Thoracic aorta (tissue), 2 donors: Measurements from ENCODE around the gene MAPK13. TPM values are rescaled to one million over a fixed set of nuclear protein-coding genes. Genes with fewer than 3 reads are reported as not detected.
"Not testable (repeated sequence)": the region's sequence is repeated elsewhere in the genome, so short reads cannot be mapped to it uniquely, and the experiment has no call there.

Source experiments
- ATAC-seq: fragments of 150-250 bp; one replicate; pipeline ENCODE4 v1.8.0; 2017; ENCODE audit warnings: low read depth; ENCODE audit not compliant: insufficient number of reproducible peaks, low FRiP score
- DNase-seq: peaks from one replicate; pipeline ENCODE4 v3.0.0-alpha.2; 2020; ENCODE audit warnings: low spot score
- H3K27ac ChIP-seq, 2 donors: fragments of 200-600 bp; sonication (generic); 1 replicate in 1 of 2; 2 replicates in 1 of 2; pipeline ENCODE4 v1.5.1; 2016; ENCODE audit warnings: mild to moderate bottlenecking in 2 of 2, moderate library complexity in 2 of 2
- H3K27me3 ChIP-seq: fragments of 200-600 bp; sonication (generic); replicated peaks from 2 replicates; pipeline ENCODE4 v1.6.0; 2016; ENCODE audit warnings: mild to moderate bottlenecking; ENCODE audit not compliant: insufficient read depth
- H3K36me3 ChIP-seq: fragments of 200-600 bp; sonication (generic); one replicate; pipeline ENCODE4 v1.5.1; 2016
- H3K4me1 ChIP-seq, 2 donors: fragments of 200-600 bp; sonication (generic); 1 replicate in 1 of 2; 2 replicates in 1 of 2; pipeline versions ENCODE4 v1.5.1 to v1.6.0; 2016; ENCODE audit warnings: low read depth in 2 of 2, mild to moderate bottlenecking in 1 of 2; ENCODE audit not compliant: control insufficient read depth in 1 of 2
- H3K4me3 ChIP-seq: fragments of 200-600 bp; sonication (generic); 2 replicates; pipeline ENCODE4 v1.5.1; 2016; ENCODE audit warnings: mild to moderate bottlenecking
- H3K9me3 ChIP-seq: fragments of 200-600 bp; sonication (generic); 2 replicates; pipeline ENCODE4 v1.5.1; 2016
- total RNA-seq, 2 donors: library from RNA; depleted of rRNA; stranded (reverse); fragments of >200 nt; gene quantifications; one replicate each; pipeline versions ENCODE4 v1.1.0 to v1.2.3, GENCODE V29; 2016
- TF ChIP-seq, protein P1 (sequence below): fragments of 200-600 bp; sonication (generic); IDR thresholded peaks from one replicate; pipeline ENCODE4 v1.5.1; 2019; ENCODE audit warnings: antibody characterized with exemption

Gene MAPK13
- total RNA-seq = 1 to 10 TPM; 5.5 to 7.6 TPM

DNA sequence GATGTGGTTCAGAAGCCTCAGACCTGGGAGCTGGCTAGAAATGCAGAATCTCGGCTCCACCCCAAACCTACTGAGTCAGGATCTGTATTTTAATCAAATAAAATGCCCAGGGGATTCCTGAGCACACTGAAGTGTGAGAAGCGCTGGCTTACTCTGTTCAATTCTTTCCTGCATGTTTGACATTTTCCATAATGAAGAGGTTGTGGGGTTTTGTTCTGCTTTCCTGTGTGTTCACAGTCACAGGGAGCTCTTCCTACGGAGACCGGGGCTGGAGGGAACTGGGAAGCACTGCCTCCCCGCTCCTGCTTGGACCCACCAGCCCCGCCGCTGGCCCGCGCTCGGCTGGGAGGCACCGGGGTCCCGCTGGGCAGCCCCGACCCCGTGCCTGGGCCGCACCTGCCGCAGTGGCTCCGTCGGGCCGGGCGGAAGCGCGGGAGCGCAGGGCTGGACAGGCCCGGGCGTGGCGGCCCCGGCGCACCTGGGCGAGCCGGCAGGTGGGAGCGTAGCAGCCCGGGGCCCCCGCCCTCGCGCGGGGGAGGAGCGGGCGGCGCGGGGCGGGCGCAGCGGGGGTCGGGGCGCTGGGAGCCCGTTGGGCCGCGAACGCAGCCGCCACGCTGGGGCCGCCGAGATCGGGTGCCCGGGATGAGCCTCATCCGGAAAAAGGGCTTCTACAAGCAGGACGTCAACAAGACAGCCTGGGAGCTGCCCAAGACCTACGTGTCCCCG, at the start of gene MAPK13:
TSS of gene MAPK13 (plus strand) at position 573 of the 726 bp plus-strand sequence. CDS start at position 643, 70 bp downstream.
- DNase-seq (no peak), ATAC-seq (no peak)
- Histone ChIP-seq H3K9me3 (no peaks in the 10 kb centered on the region), H3K36me3 (no peaks in the 10 kb centered on the region), H3K27ac (no peak within 1 kb of the TSS), H3K4me3 (peak within 1 kb of the TSS; percentile 67), H3K27me3 (no peaks in the 10 kb centered on the region), H3K4me1 (peaks cover 4 to 22% of the 10 kb centered on the region in 2 donors)
- TF ChIP-seq, protein P1, sequence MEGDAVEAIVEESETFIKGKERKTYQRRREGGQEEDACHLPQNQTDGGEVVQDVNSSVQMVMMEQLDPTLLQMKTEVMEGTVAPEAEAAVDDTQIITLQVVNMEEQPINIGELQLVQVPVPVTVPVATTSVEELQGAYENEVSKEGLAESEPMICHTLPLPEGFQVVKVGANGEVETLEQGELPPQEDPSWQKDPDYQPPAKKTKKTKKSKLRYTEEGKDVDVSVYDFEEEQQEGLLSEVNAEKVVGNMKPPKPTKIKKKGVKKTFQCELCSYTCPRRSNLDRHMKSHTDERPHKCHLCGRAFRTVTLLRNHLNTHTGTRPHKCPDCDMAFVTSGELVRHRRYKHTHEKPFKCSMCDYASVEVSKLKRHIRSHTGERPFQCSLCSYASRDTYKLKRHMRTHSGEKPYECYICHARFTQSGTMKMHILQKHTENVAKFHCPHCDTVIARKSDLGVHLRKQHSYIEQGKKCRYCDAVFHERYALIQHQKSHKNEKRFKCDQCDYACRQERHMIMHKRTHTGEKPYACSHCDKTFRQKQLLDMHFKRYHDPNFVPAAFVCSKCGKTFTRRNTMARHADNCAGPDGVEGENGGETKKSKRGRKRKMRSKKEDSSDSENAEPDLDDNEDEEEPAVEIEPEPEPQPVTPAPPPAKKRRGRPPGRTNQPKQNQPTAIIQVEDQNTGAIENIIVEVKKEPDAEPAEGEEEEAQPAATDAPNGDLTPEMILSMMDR = no peak

DNA sequence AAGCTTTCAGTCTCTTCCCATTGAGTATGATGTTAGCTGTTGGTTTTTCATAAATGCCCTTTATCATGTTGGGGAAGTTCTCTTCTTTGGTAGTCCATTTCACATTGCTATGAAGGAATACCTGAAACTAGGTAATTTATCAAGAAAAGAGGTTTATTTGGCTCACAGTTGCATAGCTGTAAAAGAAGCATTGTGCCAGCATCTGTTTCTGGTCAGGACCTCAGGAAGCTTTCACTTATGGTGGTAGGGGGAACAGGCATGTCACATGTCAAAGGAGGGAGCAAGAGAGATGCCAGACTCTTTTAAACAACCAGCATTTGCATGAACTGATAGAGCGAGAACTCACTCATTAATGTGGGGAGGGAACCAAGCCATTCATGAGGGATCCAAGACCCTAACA, 48.0 kb upstream of the MAPK13 start:
- H3K27ac ChIP-seq = no peak overlapping the region
- H3K36me3 ChIP-seq = peaks cover 40% of the 10 kb centered on the region
- H3K4me3 ChIP-seq = no peak overlapping the region
- no peak for DNase-seq
- TF ChIP-seq, protein P1 = no peak
- no peaks in the 10 kb centered on the region for H3K4me1 ChIP-seq
- no peaks in the 10 kb centered on the region for H3K9me3 ChIP-seq
- no peak for ATAC-seq
- H3K27me3 ChIP-seq = no peaks in the 10 kb centered on the region

DNA sequence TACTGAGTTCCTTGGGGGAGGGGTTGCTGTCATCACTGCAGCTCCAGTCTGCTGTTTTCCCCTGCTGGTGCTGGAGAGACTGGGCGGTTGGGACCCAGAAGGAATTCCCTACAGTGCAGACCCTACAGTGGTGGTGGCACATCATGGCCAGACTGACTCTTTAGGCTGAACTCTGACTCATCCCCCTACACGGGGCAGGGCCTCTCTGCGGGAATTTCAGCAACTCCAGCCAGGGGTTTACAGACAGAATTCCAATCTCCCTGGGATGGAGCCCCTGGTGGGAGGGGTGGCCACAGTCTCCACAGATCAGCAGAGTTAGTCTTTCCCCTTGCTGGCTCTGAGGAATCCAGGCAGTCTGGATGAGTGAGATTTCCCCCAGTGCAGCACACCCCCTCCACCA, 46.9 kb upstream of the MAPK13 start:
- ATAC-seq = no peak
- Histone ChIP-seq H3K27me3 (no peaks in the 10 kb centered on the region), H3K27ac (no peak overlapping the region), H3K4me1 (no peaks in the 10 kb centered on the region), H3K36me3 (peaks cover 38% of the 10 kb centered on the region), H3K9me3 (no peaks in the 10 kb centered on the region), H3K4me3 (no peak overlapping the region)
- TF ChIP-seq, protein P1 = no peak
- no peak for DNase-seq

DNA sequence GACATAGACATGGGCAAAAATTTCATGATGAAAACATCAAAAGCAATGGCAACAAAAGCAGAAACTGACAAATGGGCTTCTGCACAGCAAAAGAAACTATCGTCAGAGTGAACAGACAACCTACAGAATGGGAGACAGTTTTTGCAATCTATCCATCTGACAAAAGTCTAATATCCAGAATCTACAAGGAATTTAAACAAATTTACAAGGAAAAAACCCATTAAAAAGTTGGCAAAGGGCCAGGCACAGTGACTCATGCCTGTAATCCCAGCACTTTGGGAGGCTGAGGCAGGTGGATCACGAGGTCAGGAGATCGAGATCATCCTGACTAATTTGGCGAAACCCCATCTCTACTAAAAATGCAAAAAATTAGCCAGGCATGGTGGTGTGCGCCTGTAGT, 42.1 kb upstream of the MAPK13 start:
- not testable (repeated sequence) for H3K27me3 ChIP-seq, ATAC-seq, H3K9me3 ChIP-seq, H3K27ac ChIP-seq, DNase-seq, H3K4me1 ChIP-seq, H3K4me3 ChIP-seq
- H3K36me3 ChIP-seq = peaks cover 12% of the 10 kb centered on the region

DNA sequence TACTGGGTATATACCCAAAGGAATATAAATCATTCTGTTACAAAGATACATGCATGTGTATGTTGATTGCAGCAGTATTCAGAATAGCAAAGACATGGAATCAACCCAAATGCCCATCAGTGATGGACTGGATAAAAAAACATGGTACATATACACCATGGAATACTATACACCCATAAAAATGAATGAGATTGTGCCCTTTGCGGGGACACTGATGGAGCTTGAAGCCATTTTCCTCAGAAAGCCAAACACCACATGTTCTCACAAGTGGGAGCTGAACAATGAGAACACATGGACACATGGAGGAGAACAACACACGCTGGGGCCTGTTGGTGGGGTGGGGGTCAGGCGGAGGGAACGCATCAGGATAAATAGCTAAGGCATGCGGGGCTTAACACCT, 41.3 kb upstream of the MAPK13 start:
- Histone ChIP-seq H3K9me3 (no peaks in the 10 kb centered on the region), H3K4me1 (no peaks in the 10 kb centered on the region), H3K36me3 (peaks cover 4% of the 10 kb centered on the region), H3K27ac (no peak overlapping the region), H3K27me3 (no peaks in the 10 kb centered on the region), H3K4me3 (no peak overlapping the region)
- TF ChIP-seq, protein P1 = no peak
- no peak for DNase-seq
- ATAC-seq = no peak

DNA sequence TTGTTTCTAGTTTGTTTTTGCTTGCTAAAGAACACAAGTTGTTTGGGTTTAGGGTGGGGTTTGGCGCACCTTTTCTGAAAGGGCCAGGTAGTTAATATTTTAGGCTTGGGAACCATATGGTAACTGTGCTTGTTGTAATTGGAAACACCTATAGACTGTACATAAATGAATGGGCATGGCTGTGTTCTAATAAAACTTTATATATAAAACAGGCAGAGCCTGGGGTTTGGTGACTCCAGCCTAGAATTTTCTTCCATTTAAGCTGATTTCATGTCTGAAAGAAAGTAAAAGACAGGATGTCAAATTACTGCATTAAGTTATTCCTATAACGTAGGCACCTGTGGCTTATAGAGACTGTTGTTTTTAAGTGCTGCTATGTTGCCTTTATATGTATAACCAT, 36.1 kb upstream of the MAPK13 start:
- H3K27me3 ChIP-seq = no peaks in the 10 kb centered on the region
- no peak for DNase-seq

More for the DNA sequence above, 36.1 kb upstream of the MAPK13 start:
- Histone ChIP-seq H3K27ac (no peak overlapping the region), H3K9me3 (no peaks in the 10 kb centered on the region), H3K4me1 (peaks cover 0 to 7% of the 10 kb centered on the region in 2 donors), H3K4me3 (no peak overlapping the region), H3K36me3 (no peaks in the 10 kb centered on the region)
- TF ChIP-seq, protein P1 = no peak
- no peak for ATAC-seq
